K562 (cell line): Measurements from ENCODE around the gene ZNF609. TPM values are rescaled to one million over a fixed set of nuclear protein-coding genes. Genes with fewer than 3 reads are reported as not detected.

ENCODE experiments used
- ATAC-seq: fragments of 200-7000 bp; cut with Tn5 transposase; 3 replicates; pipeline ENCODE4 v1.9.1; 2020; ENCODE audit warnings: moderate library complexity
- BruUV-seq: library from RNA; stranded (reverse); fragments of 400-500 nt; replicated peaks from 2 replicates; lab custom pipeline; 2021; lab: Mats Ljungman, UMichigan
- CTCF ChIA-PET: fragments of 300-600 bp; formaldehyde crosslinking; extraction: SDS; loops from one replicate; lab custom pipeline; 2021; ENCODE audit warnings: low intra/inter-chr PET ratio; lab: Yijun Ruan, JAX
- POLR2A ChIA-PET: fragments of 300-600, 350-650 bp; sonication (Branson Sonifier 250); formaldehyde crosslinking; extraction: SDS; loops from one replicate; lab custom pipeline; 2021; ENCODE audit warnings: antibody characterized with exemption, inconsistent platforms; lab: Yijun Ruan, JAX
- DNase-seq, 4 experiments: peaks; one replicate each; pipeline versions ENCODE4 v3.0.0 to v3.0.0-alpha.2; 2011 to 2018; ENCODE audit warnings: low spot score in 3 of 4, mixed read lengths in 3 of 4; ENCODE audit errors: extremely low read depth in 1 of 4
- FAIRE-seq: peaks from 2 replicates; lab custom pipeline; 2011; peaks lifted over from hg19 to GRCh38; lab: Jason Lieb, UNC
- H2AFZ ChIP-seq: 2 replicates; pipeline ENCODE4 v1.6.0; 2011; ENCODE audit warnings: low read depth, low read length, control low read depth, inconsistent platforms
- H3K27ac ChIP-seq: fragments of 200-600 bp; 3 replicates; pipeline ENCODE4 v1.8.0; 2011; ENCODE audit warnings: low read depth, mild to moderate bottlenecking, control low read depth, inconsistent platforms, low read length, moderate library complexity, mixed read lengths; ENCODE audit errors: extremely low read depth
- H3K27me3 ChIP-seq, 2 experiments: fragments of 300-600 bp in 1 of 2; 2 replicates in 1 of 2; 3 replicates in 1 of 2; pipeline versions ENCODE4 v1.6.0 to v1.8.0; 2011; ENCODE audit warnings: inconsistent platforms in 2 of 2, low read length in 2 of 2, mild to moderate bottlenecking in 1 of 2, mixed read lengths in 1 of 2, moderate library complexity in 1 of 2; ENCODE audit not compliant: control insufficient read depth in 2 of 2, insufficient read depth in 2 of 2
- H3K36me3 ChIP-seq: fragments of 300-600 bp; 3 replicates; pipeline ENCODE4 v1.8.0; 2011; ENCODE audit warnings: mild to moderate bottlenecking, low read length, inconsistent platforms; ENCODE audit not compliant: control insufficient read depth, insufficient read depth
- H3K4me1 ChIP-seq, 2 experiments: fragments of 200-600 bp in 1 of 2; replicated peaks in 1 of 2; 2 replicates in 1 of 2; 3 replicates in 1 of 2; pipeline versions ENCODE4 v1.5.1 to v1.8.0; 2011; ENCODE audit warnings: inconsistent platforms in 2 of 2, low read length in 2 of 2, mild to moderate bottlenecking in 1 of 2, mixed read lengths in 1 of 2, moderate library complexity in 1 of 2; ENCODE audit not compliant: control insufficient read depth in 2 of 2, insufficient read depth in 2 of 2
- H3K4me2 ChIP-seq: 2 replicates; pipeline ENCODE4 v1.6.1; 2011; ENCODE audit warnings: low read length, control low read depth, inconsistent platforms, mixed read lengths; ENCODE audit not compliant: insufficient read depth
- H3K4me3 ChIP-seq: fragments of 200-600 bp; sonication (generic), shearing (Covaris generic); 2 replicates; pipeline ENCODE4 v1.5.1; 2016; ENCODE audit warnings: control low read depth, inconsistent platforms
- H3K79me2 ChIP-seq: fragments of 200-600 bp; 3 replicates; pipeline ENCODE4 v1.8.0; 2011; ENCODE audit warnings: low read length, inconsistent platforms; ENCODE audit not compliant: control insufficient read depth, insufficient read depth
- H3K9ac ChIP-seq, 2 experiments: 2 replicates each; pipeline versions ENCODE4 v1.6.0 to v1.6.1; 2011; ENCODE audit warnings: low read depth in 2 of 2, low read length in 2 of 2, control low read depth in 1 of 2, inconsistent platforms in 1 of 2, mild to moderate bottlenecking in 1 of 2, mixed read lengths in 1 of 2; ENCODE audit not compliant: insufficient read depth in 1 of 2
- H3K9me1 ChIP-seq: one replicate; pipeline ENCODE4 v1.6.0; 2011; ENCODE audit warnings: inconsistent platforms, mild to moderate bottlenecking, low read length, moderate library complexity; ENCODE audit not compliant: control insufficient read depth, insufficient read depth
- H3K9me3 ChIP-seq: replicated peaks from 2 replicates; pipeline ENCODE4 v1.5.1; 2011; ENCODE audit warnings: low read depth, low read length, inconsistent platforms; ENCODE audit not compliant: control insufficient read depth, insufficient read depth
- H4K20me1 ChIP-seq: replicated peaks from 2 replicates; pipeline ENCODE4 v1.6.1; 2011; ENCODE audit warnings: low read length, inconsistent platforms, mixed read lengths; ENCODE audit not compliant: control insufficient read depth, insufficient read depth
- ATF7 ChIP-seq: fragments of 450-650 bp; IDR thresholded peaks from 2 replicates; pipeline ENCODE4 v1.7.1; 2014; ENCODE audit warnings: mild to moderate bottlenecking, moderate library complexity
- DMBX1 ChIP-seq: fragments of 250-450 bp; sonication (Bioruptor Pico); IDR thresholded peaks from 2 replicates; pipeline ENCODE4 v1.8.0; 2022; ENCODE audit warnings: inconsistent platforms, mild to moderate bottlenecking, moderate library complexity, borderline replicate concordance
- ETV6 ChIP-seq, 3 experiments: fragments of 150-350 bp in 1 of 3; sonication (generic) in 1 of 3; formaldehyde crosslinking in 1 of 3; IDR thresholded peaks; 2 replicates each; pipeline versions ENCODE4 v1.6.1 to v1.8.0; 2014 to 2022; ENCODE audit warnings: borderline replicate concordance in 2 of 3, low read depth in 2 of 3, antibody characterized with exemption in 1 of 3, low read length in 1 of 3, mild to moderate bottlenecking in 1 of 3, missing genetic modification reagents in 1 of 3
- MGA ChIP-seq: fragments of 450-650 bp; IDR thresholded peaks from 2 replicates; pipeline ENCODE4 v1.6.1; 2016; ENCODE audit warnings: mild to moderate bottlenecking, moderate library complexity
- PHF8 ChIP-seq: fragments of 200-600 bp; sonication (generic); IDR thresholded peaks from 2 replicates; pipeline ENCODE4 v1.6.1; 2012; ENCODE audit warnings: mixed run types, mild to moderate bottlenecking, inconsistent platforms, low read length, moderate library complexity, borderline replicate concordance
- RBFOX2 ChIP-seq: fragments of 200-400 bp; formaldehyde crosslinking; IDR thresholded peaks from 2 replicates; pipeline ENCODE4 v1.6.1; 2017; ENCODE audit warnings: low read depth, mild to moderate bottlenecking, low read length, moderate library complexity
- SRSF7 ChIP-seq: fragments of 200-400 bp; formaldehyde crosslinking; optimal IDR thresholded peaks from 2 replicates; pipeline ENCODE3; 2017; ENCODE audit warnings: mild to moderate bottlenecking, low read depth, low read length
- TBP ChIP-seq: optimal IDR thresholded peaks from 2 replicates; pipeline ENCODE3; 2011; ENCODE audit warnings: low read depth, low read length, improper control_type of control experiment
- TCF3 ChIP-seq: sonication (generic); formaldehyde crosslinking; IDR thresholded peaks from 2 replicates; pipeline ENCODE4 v1.4.0; 2020; ENCODE audit warnings: mild to moderate bottlenecking, missing genetic modification reagents
- ZFP30 ChIP-seq: fragments of 250-450 bp; sonication (Bioruptor Pico); IDR thresholded peaks from 2 replicates; pipeline ENCODE4 v1.8.0; 2022; ENCODE audit warnings: moderate library complexity, mild to moderate bottlenecking, inconsistent platforms, borderline replicate concordance
- ZNF445 ChIP-seq: fragments of 250-450 bp; sonication (Bioruptor Pico); IDR thresholded peaks from 2 replicates; pipeline ENCODE4 v1.4.0; 2020; ENCODE audit warnings: low read depth, mild to moderate bottlenecking, moderate library complexity
- WGBS: fragments of 100-300 bp; shearing (Covaris generic); methylation state at CpG from one replicate; pipeline ENCODE4 v1.1.6; 2016; ENCODE audit warnings: low coverage, mixed read lengths; ENCODE audit not compliant: insufficient coverage; ENCODE audit errors: missing lambda C conversion rate; 5-methylcytosine and 5-hydroxymethylcytosine counted together
- in situ Hi-C: fragments of 300-500 bp; cut with MboI; formaldehyde crosslinking; loops from 4 replicates; pipeline ENCODE4 v1.15.0; 2018; ENCODE audit warnings: inconsistent platforms, mixed read lengths
- intact Hi-C: fragments of 100-400 bp; cut with micrococcal nuclease; formaldehyde crosslinking; loops from 2 replicates; pipeline ENCODE4 v1.14.2; 2022
- polyA plus RNA-seq, 8 experiments: library from polyadenylated mRNA; depleted of rRNA in 4 of 8; stranded (reverse) in 5 of 8; unstranded in 3 of 8; fragments of >200 nt; fragmentation: Nextera tagmentation in 2 of 8; fragmentation: Illumina TruSeq in 1 of 8; extraction: Ambion mirVana in 2 of 8; extraction: Trizol in 1 of 8; gene quantifications; 2 replicates each; pipeline versions ENCODE4 v1.2.1 to v1.2.3, GENCODE V29; 2011 to 2014; ENCODE audit warnings: inconsistent platforms in 1 of 8, missing spikeins in 1 of 8
- total RNA-seq, 7 experiments: library from RNA; depleted of rRNA in 6 of 7; stranded (reverse); fragments of >200 nt in 6 of 7; fragmentation: Illumina TruSeq in 2 of 7; extraction: Trizol in 2 of 7; gene quantifications; 2 replicates each; pipeline versions ENCODE4 v1.2.1 to v1.2.3, GENCODE V29; 2011 to 2021; ENCODE audit warnings: low replicate concordance in 1 of 7

The ZNF609 gene
- total and polyA plus RNA-seq, 9 of the 15 experiments (the other 6 are each of a cell fraction or from before 2014, with no cell fraction given): 3.0 to 38.7 (median 17.8) TPM

GRCh38 chr15:64687688-64688087 lies 227.3 kb downstream of the ZNF609 start:
- H3K27ac ChIP-seq: no peak overlapping the region
- no peak overlapping the region for H3K4me3 ChIP-seq
- H3K4me2 ChIP-seq: no peak overlapping the region
- H3K9me3 ChIP-seq: no peaks in the 10 kb centered on the region
- no peak for FAIRE-seq
- peaks cover 6 to 10% of the 10 kb centered on the region in 2 experiments; a peak in 4 of 5 replicates for H3K4me1 ChIP-seq
- H3K36me3 ChIP-seq: peaks cover 76% of the 10 kb centered on the region
- H2AFZ ChIP-seq: no peak overlapping the region
- 93% methylated on average over 3 of the region's 3 CpGs for WGBS
- no peaks in the 10 kb centered on the region for H3K27me3 ChIP-seq
- no peak for DNase-seq
- H3K79me2 ChIP-seq: no peaks in the 10 kb centered on the region
- intact Hi-C loops (loop anchor here (2.0 kb wide), 1 partner anchor 123 kb away; no protein-coding TSS in a partner anchor), in situ Hi-C loops (no loop called here)
- POLR2A ChIA-PET: interaction anchor here (0.5 to 2.2 kb wide), 6 partner anchors 8 to 308 kb away, joined by 3 to 13 read pairs (median 3); no protein-coding TSS in a partner anchor
- BruUV-seq: TSS peak; percentile 74
- no peak for ATAC-seq
- 0 out of 2 replicates have a peak, but pooled peaks cover 10% of the 10 kb centered on the region for H4K20me1 ChIP-seq
- no peak overlapping the region for H3K9ac ChIP-seq
- CTCF ChIA-PET: interaction anchor here (5.6 kb wide), 1 partner anchor 41 kb away, joined by 92 read pairs; no protein-coding TSS in a partner anchor
- H3K9me1 ChIP-seq: peaks cover 1% of the 10 kb centered on the region
- TF ChIP-seq TBP (no peak), ZFP30 (CRISPR knock-in tag) (no peak), RBFOX2 (no peak), MGA (no peak), TCF3 (CRISPR knock-in tag) (no peak), PHF8 (no peak), SRSF7 (no peak), DMBX1 (CRISPR knock-in tag) (no peak), ETV6 (IDR thresholded peaks at IDR 0.05; ENCODE audit: borderline replicate concordance in 1 of 2, low read depth in 2 of 2, low read length in 1 of 2) (no peak), ETV6 (CRISPR knock-in tag; IDR thresholded peaks at IDR 0.05; ENCODE audit: borderline replicate concordance) (no peak), ATF7 (no peak), ZNF445 (CRISPR knock-in tag) (no peak)
